ENCODE data around the gene RHBDD1.

DNA sequence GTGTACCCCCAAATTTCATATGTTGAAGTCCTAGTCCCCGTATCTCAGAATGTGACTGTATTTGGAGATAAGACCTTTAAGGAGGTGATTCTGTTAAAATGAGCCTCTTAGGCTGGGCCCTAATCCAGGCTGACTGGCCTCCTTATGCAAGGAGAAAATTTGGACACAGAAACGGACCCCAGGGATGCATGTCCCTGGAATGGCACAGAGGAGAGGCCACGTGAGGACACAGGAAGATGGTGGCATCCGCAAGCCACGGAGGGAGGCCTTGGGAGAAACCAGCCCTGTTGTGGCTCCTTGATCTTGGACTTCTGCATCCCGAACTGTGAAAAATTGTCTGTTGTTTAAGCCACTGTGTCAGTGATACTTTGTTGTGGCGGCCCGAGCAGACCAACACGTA is 177.5 kb downstream of the RHBDD1 start:
- TF ChIP-seq, protein P1, sequence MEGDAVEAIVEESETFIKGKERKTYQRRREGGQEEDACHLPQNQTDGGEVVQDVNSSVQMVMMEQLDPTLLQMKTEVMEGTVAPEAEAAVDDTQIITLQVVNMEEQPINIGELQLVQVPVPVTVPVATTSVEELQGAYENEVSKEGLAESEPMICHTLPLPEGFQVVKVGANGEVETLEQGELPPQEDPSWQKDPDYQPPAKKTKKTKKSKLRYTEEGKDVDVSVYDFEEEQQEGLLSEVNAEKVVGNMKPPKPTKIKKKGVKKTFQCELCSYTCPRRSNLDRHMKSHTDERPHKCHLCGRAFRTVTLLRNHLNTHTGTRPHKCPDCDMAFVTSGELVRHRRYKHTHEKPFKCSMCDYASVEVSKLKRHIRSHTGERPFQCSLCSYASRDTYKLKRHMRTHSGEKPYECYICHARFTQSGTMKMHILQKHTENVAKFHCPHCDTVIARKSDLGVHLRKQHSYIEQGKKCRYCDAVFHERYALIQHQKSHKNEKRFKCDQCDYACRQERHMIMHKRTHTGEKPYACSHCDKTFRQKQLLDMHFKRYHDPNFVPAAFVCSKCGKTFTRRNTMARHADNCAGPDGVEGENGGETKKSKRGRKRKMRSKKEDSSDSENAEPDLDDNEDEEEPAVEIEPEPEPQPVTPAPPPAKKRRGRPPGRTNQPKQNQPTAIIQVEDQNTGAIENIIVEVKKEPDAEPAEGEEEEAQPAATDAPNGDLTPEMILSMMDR (IDR thresholded peaks at IDR 0.05), result no peak
- TF ChIP-seq POLR2AphosphoS5 (IDR thresholded peaks at IDR 0.05) (no peak), EP300 (IDR thresholded peaks at IDR 0.05) (no peak)

Data from stomach (tissue), 4 donors.